ENCODE results near the gene PTGR1. TPM values are rescaled to one million over a fixed set of nuclear protein-coding genes. Genes with fewer than 3 reads are reported as not detected.

PTGR1 gene
- total RNA-seq, 1 donor from 2014 or later = 59.9 TPM

- no peak for TF ChIP-seq CTCF (IDR thresholded peaks at IDR 0.05; ENCODE audit: insufficient read depth, low read length, poor library complexity, severe bottlenecking)
- Histone ChIP-seq H3K36me3 (ENCODE audit: control insufficient read depth, insufficient read depth, low read length) (no peaks in the 10 kb centered on the region), H3K4me3 (ENCODE audit: low read depth, low read length) (no peak overlapping the region), H3K27me3 (ENCODE audit: control insufficient read depth, insufficient read depth, low read length) (no peaks in the 10 kb centered on the region)
- no peak for DNase-seq (ENCODE audit: low read depth)
These were observed 11.4 kb upstream of the PTGR1 start for GRCh38 chr9:111610845-111611244.

GRCh38 chr9:111610149-111610548, 10.7 kb upstream of the PTGR1 start:
- Histone ChIP-seq H3K27me3 (ENCODE audit: control insufficient read depth, insufficient read depth, low read length) (no peaks in the 10 kb centered on the region), H3K4me3 (ENCODE audit: low read depth, low read length) (no peak overlapping the region), H3K36me3 (ENCODE audit: control insufficient read depth, insufficient read depth, low read length) (no peaks in the 10 kb centered on the region)
- no peak for TF ChIP-seq CTCF (IDR thresholded peaks at IDR 0.05; ENCODE audit: insufficient read depth, low read length, poor library complexity, severe bottlenecking)
- DNase-seq (ENCODE audit: low read depth) = no peak

GRCh38 chr9:111605041-111605559, 5.7 kb upstream of the PTGR1 start:
- no peak for DNase-seq (ENCODE audit: low read depth)
- Histone ChIP-seq H3K27me3 (ENCODE audit: control insufficient read depth, insufficient read depth, low read length) (no peaks in the 10 kb centered on the region), H3K36me3 (ENCODE audit: control insufficient read depth, insufficient read depth, low read length) (no peaks in the 10 kb centered on the region), H3K4me3 (ENCODE audit: low read depth, low read length) (no peak overlapping the region)
- TF ChIP-seq CTCF (IDR thresholded peaks at IDR 0.05; ENCODE audit: insufficient read depth, low read length, poor library complexity, severe bottlenecking) = no peak

GRCh38 chr9:111604054-111604615, 4.7 kb upstream of the PTGR1 start:
- DNase-seq (ENCODE audit: low read depth) = no peak
- TF ChIP-seq CTCF (IDR thresholded peaks at IDR 0.05; ENCODE audit: insufficient read depth, low read length, poor library complexity, severe bottlenecking) = no peak
- no peaks in the 10 kb centered on the region for H3K36me3 ChIP-seq (ENCODE audit: control insufficient read depth, insufficient read depth, low read length)
- H3K4me3 ChIP-seq (ENCODE audit: low read depth, low read length) = no peak overlapping the region
- no peaks in the 10 kb centered on the region for H3K27me3 ChIP-seq (ENCODE audit: control insufficient read depth, insufficient read depth, low read length)

GRCh38 chr9:111603041-111603440, 3.6 kb upstream of the PTGR1 start:
- no peak for TF ChIP-seq CTCF (IDR thresholded peaks at IDR 0.05; ENCODE audit: insufficient read depth, low read length, poor library complexity, severe bottlenecking)
- DNase-seq (ENCODE audit: low read depth) = no peak
- Histone ChIP-seq H3K4me3 (ENCODE audit: low read depth, low read length) (no peak overlapping the region), H3K36me3 (ENCODE audit: control insufficient read depth, insufficient read depth, low read length) (no peaks in the 10 kb centered on the region), H3K27me3 (ENCODE audit: control insufficient read depth, insufficient read depth, low read length) (no peaks in the 10 kb centered on the region)

All from kidney epithelial cell (primary cell).